MM.1S (cell line): ENCODE measurements around the gene UGT1A10.

ENCODE experiments used
- DNase-seq: peaks from one replicate; pipeline ENCODE4 v3.0.0-alpha.2; 2015
- H2AFZ ChIP-seq: fragments of 300-600 bp; sonication (generic); 2 replicates; pipeline ENCODE4 v1.6.0; 2016; ENCODE audit warnings: antibody characterized with exemption, low read length
- H3F3A ChIP-seq: fragments of 300-600 bp; sonication (generic); 2 replicates; pipeline ENCODE4 v1.6.1; 2016; ENCODE audit warnings: mild to moderate bottlenecking, antibody characterized with exemption, low read length, moderate library complexity, mixed read lengths; ENCODE audit not compliant: insufficient read depth
- H3K27ac ChIP-seq: fragments of 300-600 bp; sonication (generic); 2 replicates; pipeline ENCODE4 v1.5.1; 2016; ENCODE audit warnings: mild to moderate bottlenecking, low read length
- H3K27me3 ChIP-seq: fragments of 300-600 bp; sonication (generic); replicated peaks from 2 replicates; pipeline ENCODE4 v1.6.0; 2016; ENCODE audit warnings: low read length; ENCODE audit not compliant: insufficient read depth
- H3K36me3 ChIP-seq: fragments of 300-600 bp; sonication (generic); replicated peaks from 2 replicates; pipeline ENCODE4 v1.6.1; 2016; ENCODE audit warnings: mild to moderate bottlenecking, low read length, mixed read lengths; ENCODE audit not compliant: insufficient read depth
- H3K4me1 ChIP-seq: fragments of 300-600 bp; sonication (generic); 2 replicates; pipeline ENCODE4 v1.6.1; 2016; ENCODE audit warnings: low read length, mixed read lengths
- H3K4me2 ChIP-seq: fragments of 300-600 bp; sonication (generic); 2 replicates; pipeline ENCODE4 v1.6.0; 2016; ENCODE audit warnings: low read depth, low read length
- H3K4me3 ChIP-seq: fragments of 300-600 bp; sonication (generic); 2 replicates; pipeline ENCODE4 v1.5.1; 2016; ENCODE audit warnings: low read length, mixed read lengths
- H3K79me2 ChIP-seq: fragments of 300-600 bp; sonication (generic); 2 replicates; pipeline ENCODE4 v1.6.1; 2016; ENCODE audit warnings: mixed run types, low read length, mixed read lengths
- H3K9ac ChIP-seq: fragments of 300-600 bp; sonication (generic); 2 replicates; pipeline ENCODE4 v1.6.1; 2016; ENCODE audit warnings: low read length, mixed read lengths
- H3K9me2 ChIP-seq: fragments of 300-600 bp; sonication (generic); replicated peaks from 2 replicates; pipeline ENCODE4 v1.6.1; 2016; ENCODE audit warnings: mild to moderate bottlenecking, low read length, mixed read lengths; ENCODE audit not compliant: insufficient read depth
- H3K9me3 ChIP-seq: fragments of 300-600 bp; sonication (generic); replicated peaks from 2 replicates; pipeline ENCODE4 v1.6.1; 2016; ENCODE audit warnings: mild to moderate bottlenecking, low read length, mixed read lengths; ENCODE audit not compliant: insufficient read depth
- H4K20me1 ChIP-seq: fragments of 300-600 bp; sonication (generic); 2 replicates; pipeline ENCODE4 v1.6.1; 2016; ENCODE audit warnings: mild to moderate bottlenecking, low read length, moderate library complexity, mixed read lengths; ENCODE audit not compliant: insufficient read depth
- CTCF ChIP-seq: fragments of 300-600 bp; sonication (generic); IDR thresholded peaks from 2 replicates; pipeline ENCODE4 v1.5.1; 2016; ENCODE audit warnings: antibody characterized with exemption, low read length, mixed read lengths
- EZH2 ChIP-seq: fragments of 300-600 bp; sonication (generic); optimal IDR thresholded peaks from 2 replicates; pipeline ENCODE3; 2017; ENCODE audit warnings: low read depth, mild to moderate bottlenecking, antibody characterized with exemption, low read length, mixed read lengths
- EZH2phosphoT487 ChIP-seq: fragments of 300-600 bp; sonication (generic); IDR thresholded peaks from 2 replicates; pipeline ENCODE4 v1.6.1; 2018; ENCODE audit warnings: antibody characterized with exemption, low read length

UGT1A10 gene

GRCh38 chr2:233779722-233780121, 143.5 kb downstream of the UGT1A10 start:
- H3K4me2 ChIP-seq: no peak overlapping the region
- DNase-seq: no peak
- no peaks in the 10 kb centered on the region for H3F3A ChIP-seq
- H3K27me3 ChIP-seq: no peaks in the 10 kb centered on the region
- H3K4me3 ChIP-seq: no peak overlapping the region
- no peaks in the 10 kb centered on the region for H3K4me1 ChIP-seq
- H4K20me1 ChIP-seq: no peaks in the 10 kb centered on the region
- H3K36me3 ChIP-seq: no peaks in the 10 kb centered on the region
- H2AFZ ChIP-seq: no peak overlapping the region
- no peaks in the 10 kb centered on the region for H3K9me3 ChIP-seq
- no peak overlapping the region for H3K9ac ChIP-seq
- no peak overlapping the region for H3K27ac ChIP-seq
- H3K79me2 ChIP-seq: no peaks in the 10 kb centered on the region
- no peaks in the 10 kb centered on the region for H3K9me2 ChIP-seq
- TF ChIP-seq CTCF (no peak), EZH2 (no peak), EZH2phosphoT487 (no peak)

GRCh38 chr2:233780771-233781170, 144.5 kb downstream of the UGT1A10 start:
- no peaks in the 10 kb centered on the region for H3K27me3 ChIP-seq
- no peak overlapping the region for H3K9ac ChIP-seq
- H3K27ac ChIP-seq: no peak overlapping the region
- H3K9me2 ChIP-seq: no peaks in the 10 kb centered on the region
- DNase-seq: no peak
- H3K4me1 ChIP-seq: no peaks in the 10 kb centered on the region
- no peaks in the 10 kb centered on the region for H3K36me3 ChIP-seq
- H3K79me2 ChIP-seq: no peaks in the 10 kb centered on the region
- no peak overlapping the region for H3K4me2 ChIP-seq
- H4K20me1 ChIP-seq: no peaks in the 10 kb centered on the region
- no peak overlapping the region for H3K4me3 ChIP-seq
- no peaks in the 10 kb centered on the region for H3F3A ChIP-seq
- H2AFZ ChIP-seq: no peak overlapping the region
- no peaks in the 10 kb centered on the region for H3K9me3 ChIP-seq
- TF ChIP-seq EZH2 (no peak), EZH2phosphoT487 (no peak), CTCF (no peak)

- no peaks in the 10 kb centered on the region for H3K9me2 ChIP-seq
- no peaks in the 10 kb centered on the region for H3K9me3 ChIP-seq
- no peaks in the 10 kb centered on the region for H3F3A ChIP-seq
- no peak for DNase-seq
- H3K36me3 ChIP-seq: no peaks in the 10 kb centered on the region
- no peak overlapping the region for H2AFZ ChIP-seq
- H3K4me2 ChIP-seq: no peak overlapping the region
- H3K9ac ChIP-seq: no peak overlapping the region
- TF ChIP-seq CTCF (no peak), EZH2phosphoT487 (no peak), EZH2 (no peak)
- no peaks in the 10 kb centered on the region for H4K20me1 ChIP-seq
- no peaks in the 10 kb centered on the region for H3K27me3 ChIP-seq
- no peaks in the 10 kb centered on the region for H3K79me2 ChIP-seq
- no peak overlapping the region for H3K4me3 ChIP-seq
- H3K27ac ChIP-seq: no peak overlapping the region
- no peaks in the 10 kb centered on the region for H3K4me1 ChIP-seq
These were observed 153.3 kb downstream of the UGT1A10 start for GRCh38 chr2:233789554-233789953.
